ENCODE data around the gene DDX1. TPM values are rescaled to one million over a fixed set of nuclear protein-coding genes. Genes with fewer than 3 reads are reported as not detected.

The DDX1 gene
- total RNA-seq, 4 donors from 2014 or later, result 63.0 to 85.6 (median 75.2) TPM

DNA sequence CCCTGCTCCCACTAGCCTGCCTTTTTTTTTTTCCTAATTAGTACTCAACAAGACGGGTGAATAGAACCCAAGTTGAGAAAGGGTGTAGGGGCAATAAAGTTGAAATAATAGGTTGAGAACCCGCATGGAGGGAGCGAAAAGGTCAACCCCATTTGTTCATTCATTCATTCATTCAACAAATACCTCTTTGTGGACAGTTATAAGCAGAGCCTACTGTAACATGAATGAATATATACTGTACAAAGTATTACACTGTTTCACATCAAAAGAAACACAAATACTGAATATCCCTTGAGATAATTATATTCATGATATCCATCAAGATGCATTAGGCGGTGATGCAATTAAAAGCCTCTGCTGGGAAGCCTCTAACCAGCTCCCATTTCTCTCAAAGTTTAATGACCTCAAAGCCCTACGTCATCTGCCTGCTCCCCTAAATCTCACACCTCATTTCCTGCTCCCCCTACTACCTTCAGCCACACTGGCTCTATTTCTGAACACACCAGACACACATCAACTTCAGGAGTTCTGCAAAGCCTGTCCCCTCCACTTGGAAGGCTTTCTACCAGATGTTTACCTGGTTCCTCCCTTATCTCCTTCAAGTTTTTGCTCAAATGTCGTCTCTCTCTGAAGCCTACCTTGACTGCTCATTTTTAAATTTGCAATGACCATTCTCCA, 29.2 kb upstream of the DDX1 start:
- no peaks in the 10 kb centered on the region for H3K9me3 ChIP-seq
- intact Hi-C loops (cut with DNase I), result no loop called here
- TF ChIP-seq, protein P1, sequence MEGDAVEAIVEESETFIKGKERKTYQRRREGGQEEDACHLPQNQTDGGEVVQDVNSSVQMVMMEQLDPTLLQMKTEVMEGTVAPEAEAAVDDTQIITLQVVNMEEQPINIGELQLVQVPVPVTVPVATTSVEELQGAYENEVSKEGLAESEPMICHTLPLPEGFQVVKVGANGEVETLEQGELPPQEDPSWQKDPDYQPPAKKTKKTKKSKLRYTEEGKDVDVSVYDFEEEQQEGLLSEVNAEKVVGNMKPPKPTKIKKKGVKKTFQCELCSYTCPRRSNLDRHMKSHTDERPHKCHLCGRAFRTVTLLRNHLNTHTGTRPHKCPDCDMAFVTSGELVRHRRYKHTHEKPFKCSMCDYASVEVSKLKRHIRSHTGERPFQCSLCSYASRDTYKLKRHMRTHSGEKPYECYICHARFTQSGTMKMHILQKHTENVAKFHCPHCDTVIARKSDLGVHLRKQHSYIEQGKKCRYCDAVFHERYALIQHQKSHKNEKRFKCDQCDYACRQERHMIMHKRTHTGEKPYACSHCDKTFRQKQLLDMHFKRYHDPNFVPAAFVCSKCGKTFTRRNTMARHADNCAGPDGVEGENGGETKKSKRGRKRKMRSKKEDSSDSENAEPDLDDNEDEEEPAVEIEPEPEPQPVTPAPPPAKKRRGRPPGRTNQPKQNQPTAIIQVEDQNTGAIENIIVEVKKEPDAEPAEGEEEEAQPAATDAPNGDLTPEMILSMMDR (IDR thresholded peaks at IDR 0.05), result no peak
- TF ChIP-seq POLR2A (IDR thresholded peaks at IDR 0.05), result no peak
- DNase-seq, result no peak
- no peak overlapping the region for H3K4me3 ChIP-seq (replicated peaks in 1 of 3)
- no peak overlapping the region for H3K27ac ChIP-seq
- H3K4me1 ChIP-seq, result peaks cover 11 to 12% of the 10 kb centered on the region in 2 donors
- WGBS, 2 donors, result 84% methylated on average over 6 of the region's 6 CpGs
- no peaks in the 10 kb centered on the region for H3K36me3 ChIP-seq
- H3K27me3 ChIP-seq, result no peaks in the 10 kb centered on the region

DNA sequence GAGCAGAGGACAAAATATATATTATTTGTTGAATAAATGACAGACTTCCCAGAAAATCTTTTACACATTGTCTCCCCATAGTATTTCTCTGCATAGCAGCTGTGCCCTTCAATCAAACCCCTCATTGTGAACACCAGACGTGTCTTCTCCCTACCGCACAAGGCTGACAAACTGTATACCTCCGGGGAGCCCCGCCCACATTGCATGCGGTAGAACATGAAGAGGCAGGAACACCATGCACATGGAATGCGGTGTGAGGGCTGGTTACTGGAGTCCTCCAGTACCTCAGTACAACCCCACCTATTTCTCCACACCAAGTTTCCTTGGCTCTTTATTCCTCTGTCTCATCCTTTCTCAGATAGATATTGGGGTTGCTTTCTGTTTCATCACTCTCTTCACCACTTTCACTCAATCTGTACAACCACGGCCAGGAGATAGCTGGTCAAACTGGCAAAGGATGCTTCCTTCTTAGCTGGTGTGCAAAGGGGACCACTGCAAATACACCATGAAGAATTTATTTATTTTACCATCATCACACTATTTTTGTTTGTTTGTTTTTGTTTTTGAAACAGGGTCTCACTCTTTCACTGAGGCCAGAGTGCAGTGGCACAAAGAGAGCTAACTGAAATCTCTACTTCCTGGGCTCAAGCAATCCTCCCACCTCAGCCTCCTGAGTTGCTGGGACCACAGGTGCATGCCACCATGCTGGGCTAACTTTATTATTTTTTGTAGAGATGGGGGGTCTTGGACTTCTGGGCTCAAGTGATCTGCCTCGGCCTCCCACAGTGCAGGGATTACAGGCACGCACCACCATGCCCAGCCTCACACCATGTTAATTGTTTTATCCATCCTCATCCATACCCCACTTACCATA, 28.2 kb upstream of the DDX1 start:
- Histone ChIP-seq H3K27ac (no peak overlapping the region), H3K4me3 (replicated peaks in 1 of 3) (no peak overlapping the region), H3K27me3 (no peaks in the 10 kb centered on the region), H3K9me3 (no peaks in the 10 kb centered on the region), H3K36me3 (no peaks in the 10 kb centered on the region), H3K4me1 (peaks cover 11 to 12% of the 10 kb centered on the region in 2 donors)
- TF ChIP-seq, protein P1 (IDR thresholded peaks at IDR 0.05), result no peak
- TF ChIP-seq POLR2A (IDR thresholded peaks at IDR 0.05), result no peak
- WGBS, 2 donors, result 91% methylated on average over 9 of the region's 9 CpGs
- intact Hi-C loops (cut with DNase I), result no loop called here
- DNase-seq, result no peak

DNA sequence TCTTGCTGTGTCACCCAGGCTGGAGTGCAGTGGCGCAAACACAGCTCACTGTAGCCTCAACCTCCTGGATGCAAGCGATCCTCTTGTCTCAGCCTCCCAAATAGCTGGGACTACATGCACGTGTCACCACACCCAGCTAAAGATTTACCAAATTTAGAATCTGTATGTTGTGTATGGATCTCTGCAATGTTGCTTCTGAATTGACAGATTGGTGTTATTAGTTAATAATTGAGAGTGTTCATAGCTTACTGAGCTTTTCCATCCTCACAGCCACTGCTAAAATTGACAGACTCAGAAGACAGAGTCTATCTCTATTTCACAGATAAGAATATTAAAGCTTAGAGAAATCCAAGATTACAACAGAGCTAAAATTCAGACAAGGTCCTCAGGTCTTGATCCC, 26.3 kb upstream of the DDX1 start:
- H3K4me1 ChIP-seq, result peaks cover under 1 to 3% of the 10 kb centered on the region in 2 donors
- WGBS, 2 donors, result 78 to 84% methylated on average over 3 of the region's 3 CpGs
- H3K27ac ChIP-seq, result no peak overlapping the region
- no peaks in the 10 kb centered on the region for H3K9me3 ChIP-seq
- H3K36me3 ChIP-seq, result no peaks in the 10 kb centered on the region
- DNase-seq, result no peak
- H3K27me3 ChIP-seq, result no peaks in the 10 kb centered on the region
- intact Hi-C loops (cut with DNase I), result no loop called here
- H3K4me3 ChIP-seq (replicated peaks in 1 of 3), result no peak overlapping the region
- TF ChIP-seq, protein P1 (IDR thresholded peaks at IDR 0.05), result no peak
- TF ChIP-seq POLR2A (IDR thresholded peaks at IDR 0.05), result no peak

DNA sequence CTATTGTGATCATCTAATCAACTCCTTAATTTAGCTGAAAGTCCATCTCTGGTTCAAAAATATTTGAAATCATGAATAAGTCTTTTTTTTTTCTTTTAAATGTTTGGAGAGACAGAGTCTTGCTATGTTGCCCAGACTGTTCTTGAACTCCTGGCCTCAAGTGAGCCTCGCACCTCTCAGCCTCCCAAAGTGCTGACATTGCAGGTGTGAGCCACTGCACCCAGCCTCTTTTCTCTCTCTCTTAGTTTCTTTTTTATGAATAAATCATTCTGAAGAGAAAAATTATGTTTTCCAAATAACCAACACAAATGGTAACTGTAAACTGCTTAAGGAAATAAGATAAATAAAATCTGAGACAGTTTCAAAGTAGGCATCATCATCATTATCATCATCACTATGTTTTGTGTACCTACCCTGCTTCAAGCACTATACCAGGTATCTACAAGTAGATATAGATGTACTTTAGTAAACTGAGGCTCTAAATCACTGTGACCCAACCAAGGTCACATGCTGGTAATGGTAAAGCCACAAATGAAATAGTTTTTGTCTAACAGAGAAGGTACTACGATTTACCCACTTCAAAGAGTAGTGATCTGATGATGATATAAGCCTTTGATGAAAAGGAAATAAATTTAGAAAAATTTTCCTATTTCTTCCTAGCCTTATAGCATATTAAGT, 25.5 kb upstream of the DDX1 start:
- Histone ChIP-seq H3K9me3 (no peaks in the 10 kb centered on the region), H3K4me1 (peaks cover 0 to 3% of the 10 kb centered on the region in 2 donors), H3K4me3 (replicated peaks in 1 of 3) (no peak overlapping the region), H3K27ac (no peak overlapping the region), H3K27me3 (no peaks in the 10 kb centered on the region), H3K36me3 (no peaks in the 10 kb centered on the region)
- DNase-seq, result no peak
- TF ChIP-seq, protein P1 (IDR thresholded peaks at IDR 0.05), result no peak
- TF ChIP-seq POLR2A (IDR thresholded peaks at IDR 0.05), result no peak
- 0 to 37% methylated on average over 2 of the region's 2 CpGs for WGBS, 2 donors
- intact Hi-C loops (cut with DNase I), result no loop called here
